GM19372 (cell line): ENCODE results near the gene LDHB.
"Not testable (repeated sequence)": the region's sequence is repeated elsewhere in the genome, so short reads cannot be mapped to it uniquely, and the experiment has no call there.

ENCODE experiments used
- ATAC-seq: cut with Tn5 transposase; IDR thresholded peaks from one replicate; pipeline ENCODE4 v1.9.1; 2021; ENCODE audit warnings: mild to moderate bottlenecking, low read depth, moderate library complexity; ENCODE audit not compliant: unreplicated experiment

LDHB gene

DNA sequence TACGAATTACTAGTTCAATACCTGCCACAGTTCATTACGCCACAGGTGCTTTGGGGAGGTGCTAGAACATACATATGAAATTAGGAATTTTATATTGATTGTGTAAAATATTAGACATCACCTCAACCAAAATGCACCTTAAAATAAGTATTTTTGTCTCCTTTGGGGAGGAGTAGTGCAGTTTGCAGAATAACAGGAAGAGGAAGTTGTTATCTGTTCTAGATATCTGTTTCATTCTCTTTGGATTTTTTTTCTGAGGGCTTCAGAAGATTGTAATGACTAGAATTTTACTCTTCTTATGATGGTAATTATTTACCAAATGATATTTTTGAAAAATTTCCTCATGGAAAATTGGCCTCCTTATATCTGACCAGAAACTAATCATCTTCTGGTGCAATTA is 43.1 kb downstream of the LDHB start:
- ATAC-seq, result no peak

DNA sequence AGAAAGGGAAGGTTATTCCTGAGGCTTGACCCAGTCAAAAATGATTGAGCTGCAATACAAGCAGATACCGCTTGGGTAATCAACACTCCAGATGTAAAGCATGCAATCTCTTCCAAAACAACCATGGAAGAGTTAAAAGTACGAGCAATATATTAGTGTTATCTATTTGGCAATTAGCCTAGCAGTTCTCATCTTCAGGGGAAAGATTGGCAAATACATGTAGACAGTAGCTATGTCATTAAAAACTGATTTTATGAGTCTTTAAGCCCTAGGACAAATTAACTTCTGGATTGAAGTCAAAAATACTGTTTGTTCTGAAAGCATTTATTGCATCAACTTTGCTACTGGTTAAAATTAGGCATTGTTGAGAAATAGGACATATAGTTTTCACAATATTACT is 43.7 kb downstream of the LDHB start:
- no peak for ATAC-seq

DNA sequence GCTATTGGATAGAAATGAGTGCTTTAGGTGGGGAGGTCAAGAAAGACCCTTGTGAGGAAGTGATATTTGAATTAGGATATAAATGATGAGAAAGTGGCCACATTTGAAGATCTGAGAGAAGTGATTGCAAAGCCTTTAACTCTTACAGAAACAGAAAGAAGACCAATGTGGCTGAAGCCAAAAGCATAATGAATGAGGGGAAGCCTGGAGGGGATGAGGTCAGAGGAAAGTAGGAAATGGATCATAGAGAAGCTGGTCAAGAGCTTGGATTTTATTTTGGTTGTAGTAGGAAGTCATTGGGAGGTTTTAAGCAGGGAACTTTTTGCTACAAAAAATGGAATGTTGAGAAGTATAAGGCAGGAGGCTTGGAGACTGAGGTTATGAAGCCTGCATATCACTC is 49.4 kb downstream of the LDHB start:
- ATAC-seq, result no peak

DNA sequence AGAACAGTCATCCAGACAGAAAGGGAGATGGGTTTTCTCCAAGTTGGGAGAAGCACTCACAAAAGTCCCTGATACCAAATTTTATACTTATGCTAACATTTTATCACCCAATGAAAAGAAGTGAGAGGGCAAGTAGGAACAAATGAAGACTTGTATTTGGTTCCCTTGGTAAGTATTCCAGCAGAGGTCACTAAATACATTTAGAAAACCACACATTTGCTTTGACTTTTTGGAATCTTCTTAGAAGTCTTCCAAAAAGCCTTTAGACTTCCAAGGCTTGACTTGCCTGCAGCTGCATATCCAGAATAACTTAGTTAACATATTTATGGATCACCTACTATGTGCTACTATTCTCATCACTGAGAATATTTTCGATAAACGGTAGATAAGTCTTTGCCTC is 49.9 kb downstream of the LDHB start:
- no peak for ATAC-seq

DNA sequence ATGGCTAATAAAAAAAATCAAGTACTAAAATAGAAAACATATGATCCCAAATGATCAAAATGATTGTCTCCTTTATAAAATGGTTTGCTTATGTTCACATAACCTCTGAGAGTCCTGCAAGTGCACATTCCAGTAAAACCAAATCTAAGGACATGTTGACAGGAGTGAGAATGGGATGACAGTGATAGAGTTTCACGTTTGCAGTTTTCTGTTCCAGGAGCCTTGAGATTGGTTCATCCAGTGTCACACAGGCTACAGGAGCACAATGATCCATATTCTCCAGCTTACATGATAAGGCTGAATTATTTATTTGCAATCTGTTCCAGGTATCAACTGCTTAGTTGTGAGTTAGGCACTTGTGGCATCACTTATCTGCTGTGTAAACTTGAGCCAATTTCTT is 51.5 kb downstream of the LDHB start:
- no peak for ATAC-seq

DNA sequence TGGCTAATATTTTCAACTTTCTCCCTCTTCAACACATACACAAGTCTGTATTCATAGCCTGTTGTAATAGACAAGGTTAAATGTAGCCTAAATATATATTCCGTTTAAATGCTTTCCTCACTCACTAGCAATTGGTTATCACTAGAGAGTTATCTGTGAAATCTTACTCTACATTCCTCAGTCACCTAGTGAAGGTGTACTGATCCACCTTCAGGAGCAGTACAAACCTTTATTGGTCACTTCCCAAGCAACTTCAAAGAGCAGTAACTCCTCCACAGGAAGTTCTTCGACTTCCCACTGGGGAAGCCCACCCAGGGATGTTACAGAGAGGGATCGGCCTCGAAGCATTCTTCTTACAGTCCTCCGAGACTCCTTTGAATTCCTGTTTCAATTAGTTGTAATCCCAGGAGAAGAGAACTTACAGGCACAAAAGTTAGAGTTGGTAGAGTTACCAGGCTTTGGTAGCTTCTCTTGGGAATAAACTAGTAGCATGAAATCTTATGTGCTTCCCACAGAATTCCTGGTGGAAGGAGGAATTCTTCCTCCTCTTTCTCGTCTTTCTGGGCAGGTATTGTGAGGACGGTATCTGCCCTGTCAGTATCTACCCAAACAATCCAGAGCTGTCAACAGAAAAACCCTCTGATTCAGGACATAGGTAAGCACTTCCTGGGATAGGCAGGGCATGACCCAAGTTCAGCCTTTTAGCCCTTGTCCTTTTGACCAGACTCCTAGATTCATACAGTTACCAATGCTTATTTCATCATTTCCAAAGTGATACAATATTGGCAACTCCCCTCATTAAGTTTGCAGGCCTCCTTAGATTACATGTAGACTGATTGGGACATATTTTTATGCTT is 53.2 kb downstream of the LDHB start, which contains the start of gene GYS2:
Gene GYS2, minus strand, starts transcription at position 603 of the 857 bp plus-strand sequence. Its CDS starts 255 bp downstream, at position 348.
- ATAC-seq, result no peak

DNA sequence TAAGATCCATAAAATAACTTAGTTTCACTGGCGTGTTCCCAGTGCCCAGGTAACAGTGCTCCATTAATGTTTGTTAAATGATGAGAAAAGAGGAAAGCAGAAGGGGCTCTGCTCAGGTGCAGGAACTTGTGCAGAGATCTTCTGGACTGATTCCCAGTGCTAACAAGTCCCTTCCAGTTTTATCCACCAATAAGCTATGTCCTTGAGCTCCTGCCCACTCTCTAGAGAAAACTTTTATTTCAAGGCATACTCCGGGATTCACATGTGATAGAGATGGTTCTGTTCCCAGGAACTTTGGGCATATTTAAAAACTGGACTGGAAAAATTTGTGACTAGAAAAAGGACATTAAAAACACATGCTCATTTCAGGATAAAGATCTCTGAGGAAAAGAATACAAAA is 54.9 kb downstream of the LDHB start:
- no peak for ATAC-seq

DNA sequence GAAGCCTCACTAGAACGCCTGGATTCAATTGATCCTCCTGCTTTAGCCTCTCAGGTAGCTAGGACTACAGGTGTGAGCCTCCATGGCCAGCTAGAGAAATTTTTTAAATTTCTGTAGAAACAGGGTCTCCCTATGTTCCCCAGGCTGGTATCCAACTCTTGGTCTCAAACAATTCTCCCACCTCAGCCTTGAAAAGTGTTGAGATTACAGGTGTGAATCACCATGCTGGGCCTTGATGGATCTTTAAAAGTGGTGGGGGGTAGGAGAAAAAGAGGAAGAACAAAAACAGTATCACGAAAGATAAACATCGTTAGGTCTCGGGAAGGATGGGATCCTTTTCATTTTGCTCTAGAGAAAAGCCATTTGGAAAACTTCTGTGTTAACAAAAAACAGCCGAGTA is 57.4 kb downstream of the LDHB start:
- ATAC-seq, result no peak

DNA sequence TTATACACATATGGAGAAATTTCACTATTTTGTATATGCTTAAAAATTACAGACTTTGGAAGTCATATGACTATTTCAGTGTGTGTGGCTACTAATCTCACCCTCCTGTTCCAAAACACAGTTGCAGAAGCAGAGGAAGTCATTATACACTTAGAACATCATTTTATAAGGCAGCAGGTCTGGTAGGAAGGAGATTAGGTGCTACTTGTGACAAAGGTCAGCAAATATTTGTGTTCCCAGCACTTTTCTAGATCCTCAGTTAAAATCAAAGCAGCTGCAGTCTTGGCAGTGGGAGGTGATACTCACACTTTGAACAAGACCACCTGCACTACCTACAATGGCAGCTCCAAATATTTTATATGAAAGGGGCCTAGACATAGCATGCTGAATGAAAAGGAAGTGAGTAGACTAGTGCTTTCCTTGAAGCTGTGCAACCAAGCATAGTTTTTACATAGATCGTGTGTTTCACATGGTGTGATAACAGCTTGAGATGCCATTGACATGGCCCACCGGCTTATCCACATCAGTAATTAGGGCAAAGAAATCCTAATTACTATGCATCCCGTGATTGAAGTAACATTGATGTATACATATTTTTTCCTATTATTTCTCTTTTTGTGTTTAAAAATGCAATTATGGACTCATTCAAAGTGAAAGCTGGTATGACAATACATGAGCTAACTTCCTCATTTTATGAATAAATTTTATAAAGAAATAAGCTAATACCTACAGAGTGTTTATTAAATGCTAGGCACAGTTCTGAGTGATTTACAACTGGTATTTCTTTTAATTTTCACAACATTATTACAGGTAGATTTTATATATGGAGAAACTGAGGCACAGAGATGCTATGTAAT is 58.3 kb downstream of the LDHB start:
- no peak for ATAC-seq

DNA sequence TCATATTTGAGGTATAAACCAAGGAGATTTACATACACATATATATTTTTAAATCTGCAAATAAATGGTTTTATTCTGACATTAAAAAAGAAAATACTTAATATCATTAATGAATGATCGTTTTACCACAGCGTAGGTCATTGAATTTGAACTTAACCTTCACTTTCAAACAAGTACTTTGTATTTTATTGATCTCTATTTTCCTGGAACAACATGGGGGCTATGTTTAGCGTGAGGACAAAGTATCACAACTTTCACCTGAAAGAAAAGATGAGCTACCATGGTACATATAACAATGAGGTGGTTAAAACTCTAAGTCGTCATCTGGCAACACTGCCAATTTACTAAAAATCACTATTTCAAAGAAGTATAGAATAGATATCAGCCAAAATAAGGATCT is 59.0 kb downstream of the LDHB start:
- ATAC-seq, result no peak

DNA sequence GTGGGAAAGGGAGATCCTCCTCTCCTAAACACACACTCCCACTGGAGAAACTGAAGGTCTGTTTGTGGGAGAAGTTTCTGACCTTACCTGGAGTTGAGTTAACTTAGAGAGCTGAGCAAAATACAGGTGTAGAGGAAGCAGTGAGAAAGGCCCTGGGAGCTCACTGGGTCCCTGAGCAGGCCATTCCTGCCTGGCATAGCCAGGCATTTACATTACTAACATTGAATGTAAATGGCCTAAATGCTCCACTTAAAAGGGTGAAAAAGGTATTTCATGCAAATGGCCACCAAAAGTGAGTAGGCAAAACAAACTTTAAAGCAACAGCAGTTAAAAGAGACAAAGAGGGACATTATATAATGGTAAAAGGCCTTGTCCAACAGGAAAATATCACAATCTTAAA is 62.3 kb downstream of the LDHB start:
- ATAC-seq, result not testable (repeated sequence)

DNA sequence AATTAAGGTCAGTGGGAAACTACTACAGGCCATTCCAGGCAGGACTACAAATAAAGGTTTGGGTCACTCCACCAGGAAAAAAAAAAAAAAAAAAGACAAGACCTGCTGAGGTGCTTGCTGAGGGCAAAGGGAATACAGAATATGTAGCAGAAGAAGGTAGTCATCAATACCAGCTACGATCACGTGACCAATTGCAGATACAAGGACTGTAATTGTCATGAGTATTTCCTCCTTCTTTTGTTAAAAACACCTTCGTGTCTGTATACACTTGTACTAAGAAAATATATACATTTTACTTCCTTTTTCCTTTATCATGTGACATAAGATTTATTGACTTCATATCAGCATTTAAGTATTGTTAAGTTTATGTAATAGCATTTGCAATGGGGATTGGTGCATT is 72.2 kb downstream of the LDHB start:
- ATAC-seq, result no peak
